ENCODE data around the gene AK5.

AK5 gene

GRCh38 chr1:77336729-77337128, 54.9 kb downstream of the AK5 start:
- Histone ChIP-seq H3K79me2 (ENCODE audit: low read length) (no peaks in the 10 kb centered on the region), H3K27ac (ENCODE audit: low read length) (no peak overlapping the region), H3K4me2 (ENCODE audit: low read length) (no peak overlapping the region), H2AFZ (ENCODE audit: low read depth, low read length) (no peak overlapping the region), H3K27me3 (ENCODE audit: low read depth, low read length) (no peaks in the 10 kb centered on the region), H3K9ac (ENCODE audit: low read length) (no peak overlapping the region), H3K4me1 (ENCODE audit: low read length) (no peaks in the 10 kb centered on the region), H3K36me3 (replicated peaks; ENCODE audit: low read depth, low read length) (no peaks in the 10 kb centered on the region), H3K9me3 (ENCODE audit: insufficient read depth, low read length) (no peaks in the 10 kb centered on the region), H4K20me1 (ENCODE audit: insufficient read depth, low read length) (no peaks in the 10 kb centered on the region), H3K4me3 (ENCODE audit: low read length) (no peak overlapping the region)
- TF ChIP-seq, protein P1, sequence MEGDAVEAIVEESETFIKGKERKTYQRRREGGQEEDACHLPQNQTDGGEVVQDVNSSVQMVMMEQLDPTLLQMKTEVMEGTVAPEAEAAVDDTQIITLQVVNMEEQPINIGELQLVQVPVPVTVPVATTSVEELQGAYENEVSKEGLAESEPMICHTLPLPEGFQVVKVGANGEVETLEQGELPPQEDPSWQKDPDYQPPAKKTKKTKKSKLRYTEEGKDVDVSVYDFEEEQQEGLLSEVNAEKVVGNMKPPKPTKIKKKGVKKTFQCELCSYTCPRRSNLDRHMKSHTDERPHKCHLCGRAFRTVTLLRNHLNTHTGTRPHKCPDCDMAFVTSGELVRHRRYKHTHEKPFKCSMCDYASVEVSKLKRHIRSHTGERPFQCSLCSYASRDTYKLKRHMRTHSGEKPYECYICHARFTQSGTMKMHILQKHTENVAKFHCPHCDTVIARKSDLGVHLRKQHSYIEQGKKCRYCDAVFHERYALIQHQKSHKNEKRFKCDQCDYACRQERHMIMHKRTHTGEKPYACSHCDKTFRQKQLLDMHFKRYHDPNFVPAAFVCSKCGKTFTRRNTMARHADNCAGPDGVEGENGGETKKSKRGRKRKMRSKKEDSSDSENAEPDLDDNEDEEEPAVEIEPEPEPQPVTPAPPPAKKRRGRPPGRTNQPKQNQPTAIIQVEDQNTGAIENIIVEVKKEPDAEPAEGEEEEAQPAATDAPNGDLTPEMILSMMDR (IDR thresholded peaks at IDR 0.05; ENCODE audit: low read depth, low read length), result no peak
- no peak for TF ChIP-seq EZH2phosphoT487 (IDR thresholded peaks at IDR 0.05; ENCODE audit: low read depth)

GRCh38 chr1:77339326-77339725, 57.5 kb downstream of the AK5 start:
- H3K4me2 ChIP-seq (ENCODE audit: low read length), result no peak overlapping the region
- H3K9me3 ChIP-seq (ENCODE audit: insufficient read depth, low read length), result no peaks in the 10 kb centered on the region
- H3K27me3 ChIP-seq (ENCODE audit: low read depth, low read length), result no peaks in the 10 kb centered on the region
- H3K79me2 ChIP-seq (ENCODE audit: low read length), result no peaks in the 10 kb centered on the region
- H3K36me3 ChIP-seq (replicated peaks; ENCODE audit: low read depth, low read length), result no peaks in the 10 kb centered on the region
- no peak overlapping the region for H3K9ac ChIP-seq (ENCODE audit: low read length)
- no peak overlapping the region for H3K4me3 ChIP-seq (ENCODE audit: low read length)
- H3K27ac ChIP-seq (ENCODE audit: low read length), result no peak overlapping the region
- no peaks in the 10 kb centered on the region for H3K4me1 ChIP-seq (ENCODE audit: low read length)
- no peak overlapping the region for H2AFZ ChIP-seq (ENCODE audit: low read depth, low read length)
- TF ChIP-seq EZH2phosphoT487 (IDR thresholded peaks at IDR 0.05; ENCODE audit: low read depth), result no peak
- TF ChIP-seq, protein P1 (IDR thresholded peaks at IDR 0.05; ENCODE audit: low read depth, low read length), result no peak
- H4K20me1 ChIP-seq (ENCODE audit: insufficient read depth, low read length), result no peaks in the 10 kb centered on the region

- no peak for TF ChIP-seq EZH2phosphoT487 (IDR thresholded peaks at IDR 0.05; ENCODE audit: low read depth)
- TF ChIP-seq, protein P1 (IDR thresholded peaks at IDR 0.05; ENCODE audit: low read depth, low read length), result no peak
- H3K36me3 ChIP-seq (replicated peaks; ENCODE audit: low read depth, low read length), result no peaks in the 10 kb centered on the region
- H3K27me3 ChIP-seq (ENCODE audit: low read depth, low read length), result no peaks in the 10 kb centered on the region
- H2AFZ ChIP-seq (ENCODE audit: low read depth, low read length), result no peak overlapping the region
- H3K27ac ChIP-seq (ENCODE audit: low read length), result no peak overlapping the region
- H3K9ac ChIP-seq (ENCODE audit: low read length), result no peak overlapping the region
- H3K4me2 ChIP-seq (ENCODE audit: low read length), result no peak overlapping the region
- no peaks in the 10 kb centered on the region for H3K9me3 ChIP-seq (ENCODE audit: insufficient read depth, low read length)
- no peak overlapping the region for H3K4me3 ChIP-seq (ENCODE audit: low read length)
- H3K4me1 ChIP-seq (ENCODE audit: low read length), result no peaks in the 10 kb centered on the region
- no peaks in the 10 kb centered on the region for H4K20me1 ChIP-seq (ENCODE audit: insufficient read depth, low read length)
- H3K79me2 ChIP-seq (ENCODE audit: low read length), result no peaks in the 10 kb centered on the region
These were observed 59.4 kb downstream of the AK5 start for GRCh38 chr1:77341195-77341594.

DNA sequence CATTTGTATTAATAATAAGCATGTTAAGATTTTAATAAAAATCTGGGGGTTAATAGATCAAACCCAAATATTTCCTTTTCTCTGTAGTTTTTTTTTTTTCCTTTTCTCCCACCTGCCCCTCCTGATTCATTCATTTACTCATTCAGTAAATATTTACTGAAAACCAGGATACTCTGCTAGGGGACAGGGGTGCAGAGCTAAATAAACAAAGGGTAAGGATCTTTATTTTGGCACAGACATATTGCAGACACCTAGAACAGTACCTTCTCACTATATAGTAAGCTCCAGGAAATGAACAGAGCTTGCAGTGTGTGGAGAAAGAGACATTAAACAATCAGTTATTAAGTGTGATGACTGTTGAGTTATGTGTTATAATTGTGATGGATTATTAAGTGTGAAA, 60.9 kb downstream of the AK5 start:
- no peak overlapping the region for H3K4me2 ChIP-seq (ENCODE audit: low read length)
- no peak for TF ChIP-seq EZH2phosphoT487 (IDR thresholded peaks at IDR 0.05; ENCODE audit: low read depth)
- TF ChIP-seq, protein P1 (IDR thresholded peaks at IDR 0.05; ENCODE audit: low read depth, low read length), result no peak
- H3K4me3 ChIP-seq (ENCODE audit: low read length), result no peak overlapping the region
- H2AFZ ChIP-seq (ENCODE audit: low read depth, low read length), result no peak overlapping the region
- no peaks in the 10 kb centered on the region for H3K79me2 ChIP-seq (ENCODE audit: low read length)
- no peaks in the 10 kb centered on the region for H4K20me1 ChIP-seq (ENCODE audit: insufficient read depth, low read length)
- H3K27me3 ChIP-seq (ENCODE audit: low read depth, low read length), result no peaks in the 10 kb centered on the region
- H3K9me3 ChIP-seq (ENCODE audit: insufficient read depth, low read length), result no peaks in the 10 kb centered on the region
- H3K9ac ChIP-seq (ENCODE audit: low read length), result no peak overlapping the region
- H3K4me1 ChIP-seq (ENCODE audit: low read length), result no peaks in the 10 kb centered on the region
- no peaks in the 10 kb centered on the region for H3K36me3 ChIP-seq (replicated peaks; ENCODE audit: low read depth, low read length)
- no peak overlapping the region for H3K27ac ChIP-seq (ENCODE audit: low read length)

Measured in OCI-LY3 (cell line).